ENCODE measurements around the gene ARHGAP15. TPM values are rescaled to one million over a fixed set of nuclear protein-coding genes. Genes with fewer than 3 reads are reported as not detected.

Gene ARHGAP15
- total RNA-seq, 3 donors from 2014 or later, result 5.3 to 8.2 (median 5.8) TPM

DNA sequence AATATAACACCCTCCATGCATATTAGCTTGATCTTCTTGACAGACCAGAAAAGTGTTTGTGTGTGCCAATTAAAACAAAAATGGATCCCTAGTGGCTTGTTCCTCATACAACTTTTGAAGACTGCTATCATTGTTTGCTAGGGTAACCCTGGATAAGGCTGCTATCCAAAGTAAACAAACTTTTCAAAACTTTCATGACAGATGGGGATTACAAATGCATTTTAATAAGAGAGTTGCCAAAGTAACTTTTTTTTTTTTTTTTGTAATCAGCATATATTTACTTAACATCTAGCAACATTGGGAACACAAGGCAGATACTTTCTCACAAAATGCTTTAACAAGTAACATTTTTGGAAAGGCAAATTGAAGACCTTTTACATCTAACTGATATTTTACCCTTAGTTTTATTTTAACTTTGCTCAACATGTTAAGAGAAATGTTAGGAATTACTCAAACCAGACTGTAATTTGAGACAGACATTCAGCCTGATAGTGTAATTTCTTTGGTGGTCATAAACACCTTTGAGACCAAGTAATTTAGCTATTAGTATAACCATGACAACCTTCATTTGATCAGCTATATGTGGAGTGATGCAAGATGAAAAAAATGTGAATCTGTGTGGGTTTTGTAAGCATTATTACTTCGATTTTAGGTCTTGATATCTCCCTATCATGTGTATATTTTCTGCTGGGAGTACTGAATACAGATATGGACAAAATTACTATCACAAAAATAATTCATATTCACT, 300.9 kb downstream of the ARHGAP15 start:
- Histone ChIP-seq H3K4me3 (no peak overlapping the region), H3K36me3 (ENCODE audit: low read depth) (no peaks in the 10 kb centered on the region), H3K9me3 (no peaks in the 10 kb centered on the region), H3K4me1 (ENCODE audit: low read depth) (no peaks in the 10 kb centered on the region)
- DNase-seq (no peak), ATAC-seq (no peak)
- TF ChIP-seq, protein P1, sequence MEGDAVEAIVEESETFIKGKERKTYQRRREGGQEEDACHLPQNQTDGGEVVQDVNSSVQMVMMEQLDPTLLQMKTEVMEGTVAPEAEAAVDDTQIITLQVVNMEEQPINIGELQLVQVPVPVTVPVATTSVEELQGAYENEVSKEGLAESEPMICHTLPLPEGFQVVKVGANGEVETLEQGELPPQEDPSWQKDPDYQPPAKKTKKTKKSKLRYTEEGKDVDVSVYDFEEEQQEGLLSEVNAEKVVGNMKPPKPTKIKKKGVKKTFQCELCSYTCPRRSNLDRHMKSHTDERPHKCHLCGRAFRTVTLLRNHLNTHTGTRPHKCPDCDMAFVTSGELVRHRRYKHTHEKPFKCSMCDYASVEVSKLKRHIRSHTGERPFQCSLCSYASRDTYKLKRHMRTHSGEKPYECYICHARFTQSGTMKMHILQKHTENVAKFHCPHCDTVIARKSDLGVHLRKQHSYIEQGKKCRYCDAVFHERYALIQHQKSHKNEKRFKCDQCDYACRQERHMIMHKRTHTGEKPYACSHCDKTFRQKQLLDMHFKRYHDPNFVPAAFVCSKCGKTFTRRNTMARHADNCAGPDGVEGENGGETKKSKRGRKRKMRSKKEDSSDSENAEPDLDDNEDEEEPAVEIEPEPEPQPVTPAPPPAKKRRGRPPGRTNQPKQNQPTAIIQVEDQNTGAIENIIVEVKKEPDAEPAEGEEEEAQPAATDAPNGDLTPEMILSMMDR (IDR thresholded peaks at IDR 0.05), result no peak
- intact Hi-C loops (cut with DNase I, micrococcal nuclease), result loop anchor here in 1 of 2 donors (10.0 kb wide), 1 partner anchor 95 kb away; no protein-coding TSS in a partner anchor

DNA sequence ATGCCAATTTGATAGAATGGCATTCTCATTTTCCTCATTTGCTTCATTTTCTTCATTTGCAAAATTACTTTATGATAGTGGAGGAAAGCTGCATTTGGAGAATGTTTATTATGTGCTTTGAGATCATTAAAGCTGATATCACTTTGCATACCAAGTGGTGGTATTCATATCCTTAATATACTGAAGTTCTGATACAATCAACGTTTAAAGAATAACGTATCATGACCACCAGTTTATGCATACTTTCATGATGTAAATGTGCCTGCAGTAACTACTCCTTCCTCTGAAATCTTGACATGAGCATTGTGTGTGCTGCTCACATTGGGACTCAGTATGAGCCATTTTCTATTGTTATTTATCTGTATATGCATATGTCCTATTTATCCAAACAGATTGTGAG, 302.1 kb downstream of the ARHGAP15 start:
- DNase-seq (no peak), ATAC-seq (no peak)
- intact Hi-C loops (cut with DNase I, micrococcal nuclease), result loop anchor here in 1 of 2 donors (10.0 kb wide), 1 partner anchor 93 kb away; no protein-coding TSS in a partner anchor
- Histone ChIP-seq H3K4me3 (no peak overlapping the region), H3K4me1 (ENCODE audit: low read depth) (no peaks in the 10 kb centered on the region), H3K36me3 (ENCODE audit: low read depth) (no peaks in the 10 kb centered on the region), H3K9me3 (no peaks in the 10 kb centered on the region)
- TF ChIP-seq, protein P1 (IDR thresholded peaks at IDR 0.05), result no peak

DNA sequence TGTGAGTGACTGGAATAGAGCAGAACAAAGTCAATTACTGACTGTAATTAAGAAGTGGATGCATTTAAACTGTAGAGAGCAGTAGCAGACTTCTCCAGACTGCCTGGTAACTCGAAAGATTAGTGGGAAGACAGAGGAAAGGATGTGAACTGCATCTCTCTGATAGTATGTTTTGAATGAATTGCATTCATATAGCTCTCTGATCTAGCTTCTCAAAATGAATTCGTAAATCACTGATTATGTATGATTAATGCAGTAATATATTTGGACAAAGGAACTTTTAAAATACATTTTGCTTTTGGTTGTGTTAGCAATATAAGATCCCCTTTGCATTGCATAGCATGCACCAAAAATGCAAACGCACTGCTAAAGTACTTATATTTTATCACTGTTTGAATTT, 304.0 kb downstream of the ARHGAP15 start:
- no peaks in the 10 kb centered on the region for H3K36me3 ChIP-seq (ENCODE audit: low read depth)
- no peak for DNase-seq
- intact Hi-C loops (cut with DNase I, micrococcal nuclease), result loop anchor here in 1 of 2 donors (10.0 kb wide), 1 partner anchor 92 kb away; no protein-coding TSS in a partner anchor
- H3K9me3 ChIP-seq, result no peaks in the 10 kb centered on the region
- no peak for ATAC-seq
- no peak overlapping the region for H3K4me3 ChIP-seq
- no peaks in the 10 kb centered on the region for H3K4me1 ChIP-seq (ENCODE audit: low read depth)
- TF ChIP-seq, protein P1 (IDR thresholded peaks at IDR 0.05), result no peak

DNA sequence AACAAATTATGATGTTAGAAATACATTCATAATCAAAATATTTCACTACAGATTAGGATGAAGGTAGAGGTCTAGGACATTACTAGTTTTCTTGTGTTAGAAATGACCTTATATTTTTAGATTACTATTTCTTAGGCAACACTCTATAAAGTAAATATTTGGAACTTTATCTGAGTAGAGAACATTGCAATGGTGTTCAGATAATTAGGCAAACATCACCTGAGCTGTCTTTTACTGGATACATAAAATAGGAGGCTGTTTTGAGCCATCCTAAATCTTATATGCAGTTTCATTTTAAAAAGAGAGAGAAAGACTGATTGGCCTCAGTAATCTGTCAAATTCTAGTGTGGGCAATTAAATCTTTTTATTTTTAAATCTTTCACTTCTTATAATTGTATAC, 304.6 kb downstream of the ARHGAP15 start:
- Histone ChIP-seq H3K4me1 (ENCODE audit: low read depth) (no peaks in the 10 kb centered on the region), H3K9me3 (no peaks in the 10 kb centered on the region), H3K36me3 (ENCODE audit: low read depth) (no peaks in the 10 kb centered on the region), H3K4me3 (no peak overlapping the region)
- TF ChIP-seq, protein P1 (IDR thresholded peaks at IDR 0.05), result no peak
- DNase-seq (no peak), ATAC-seq (no peak)
- intact Hi-C loops (cut with DNase I, micrococcal nuclease), result loop anchor here in 1 of 2 donors (10.0 kb wide), 1 partner anchor 91 kb away; no protein-coding TSS in a partner anchor

DNA sequence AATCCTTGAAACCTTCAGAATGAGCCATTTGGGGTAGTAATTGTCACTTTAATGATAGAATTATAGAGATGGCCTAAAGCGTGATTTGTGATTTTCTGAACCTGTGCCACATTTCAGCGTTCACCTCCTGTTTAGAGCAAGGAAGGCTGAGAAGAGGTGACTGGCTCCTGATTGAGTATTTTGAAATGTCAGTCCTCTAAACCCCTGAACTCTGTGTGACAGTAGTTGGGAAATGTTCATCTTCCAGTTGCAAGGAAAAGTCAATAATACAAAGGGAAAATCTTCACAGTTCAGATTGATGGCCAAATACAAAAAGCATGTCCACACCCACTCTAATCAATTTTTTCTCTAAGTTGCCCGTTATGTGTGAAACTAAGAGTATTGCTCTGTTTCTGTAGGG, 305.2 kb downstream of the ARHGAP15 start:
- Histone ChIP-seq H3K9me3 (no peaks in the 10 kb centered on the region), H3K4me3 (no peak overlapping the region), H3K4me1 (ENCODE audit: low read depth) (no peaks in the 10 kb centered on the region), H3K36me3 (ENCODE audit: low read depth) (no peaks in the 10 kb centered on the region)
- intact Hi-C loops (cut with DNase I, micrococcal nuclease), result loop anchor here in 1 of 2 donors (10.0 kb wide), 1 partner anchor 90 kb away; no protein-coding TSS in a partner anchor
- TF ChIP-seq, protein P1 (IDR thresholded peaks at IDR 0.05), result no peak
- no peak for DNase-seq
- no peak for ATAC-seq
